ENCODE results near the gene TECPR1.

TECPR1 gene

DNA sequence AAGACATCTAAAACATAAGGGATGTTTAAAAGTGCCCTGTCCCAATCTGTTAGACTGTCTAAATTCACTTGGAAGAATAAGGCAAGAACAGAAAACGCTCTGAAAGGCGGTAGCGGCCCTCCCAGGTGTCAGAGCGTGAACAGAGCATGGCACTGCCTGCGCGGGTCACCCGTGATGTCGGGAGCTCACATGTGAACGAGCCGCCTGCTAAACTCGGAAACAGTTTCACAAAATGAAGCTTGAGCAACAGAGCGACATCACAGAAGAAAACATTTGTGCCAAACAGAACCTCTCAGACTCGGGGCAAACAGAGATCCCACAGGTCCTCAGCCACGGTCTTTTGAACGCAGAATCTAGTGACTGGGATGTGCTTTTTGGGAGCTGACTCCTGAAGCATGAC, 42.3 kb upstream of the TECPR1 start:
- FAIRE-seq (no peak), DNase-seq (ENCODE audit: insufficient read length, low spot score) (no peak)
- TF ChIP-seq, protein P1, sequence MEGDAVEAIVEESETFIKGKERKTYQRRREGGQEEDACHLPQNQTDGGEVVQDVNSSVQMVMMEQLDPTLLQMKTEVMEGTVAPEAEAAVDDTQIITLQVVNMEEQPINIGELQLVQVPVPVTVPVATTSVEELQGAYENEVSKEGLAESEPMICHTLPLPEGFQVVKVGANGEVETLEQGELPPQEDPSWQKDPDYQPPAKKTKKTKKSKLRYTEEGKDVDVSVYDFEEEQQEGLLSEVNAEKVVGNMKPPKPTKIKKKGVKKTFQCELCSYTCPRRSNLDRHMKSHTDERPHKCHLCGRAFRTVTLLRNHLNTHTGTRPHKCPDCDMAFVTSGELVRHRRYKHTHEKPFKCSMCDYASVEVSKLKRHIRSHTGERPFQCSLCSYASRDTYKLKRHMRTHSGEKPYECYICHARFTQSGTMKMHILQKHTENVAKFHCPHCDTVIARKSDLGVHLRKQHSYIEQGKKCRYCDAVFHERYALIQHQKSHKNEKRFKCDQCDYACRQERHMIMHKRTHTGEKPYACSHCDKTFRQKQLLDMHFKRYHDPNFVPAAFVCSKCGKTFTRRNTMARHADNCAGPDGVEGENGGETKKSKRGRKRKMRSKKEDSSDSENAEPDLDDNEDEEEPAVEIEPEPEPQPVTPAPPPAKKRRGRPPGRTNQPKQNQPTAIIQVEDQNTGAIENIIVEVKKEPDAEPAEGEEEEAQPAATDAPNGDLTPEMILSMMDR (IDR thresholded peaks at IDR 0.05; ENCODE audit: insufficient read depth, missing control alignments): no peak

DNA sequence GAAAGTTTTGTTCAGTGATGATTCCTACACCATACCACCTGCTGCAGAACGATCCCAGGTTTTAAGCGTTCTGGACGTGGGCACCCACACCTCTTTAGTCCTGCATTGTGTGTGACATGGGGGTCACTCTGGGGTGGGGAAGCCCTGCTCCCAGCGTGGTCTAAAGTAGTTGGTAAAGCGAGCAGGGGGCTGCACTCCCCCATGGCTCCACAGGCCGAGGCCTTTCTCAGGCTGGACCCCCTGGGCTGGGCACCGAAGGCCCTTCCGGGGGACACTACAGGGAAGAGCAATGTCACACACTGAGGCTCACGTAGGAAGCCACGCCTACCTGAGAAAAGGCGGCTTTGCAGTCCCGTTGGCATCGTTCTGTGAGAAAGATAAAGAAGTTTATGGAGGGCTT, 41.7 kb upstream of the TECPR1 start:
- TF ChIP-seq, protein P1 (IDR thresholded peaks at IDR 0.05; ENCODE audit: insufficient read depth, missing control alignments): no peak
- FAIRE-seq: no peak
- DNase-seq (ENCODE audit: insufficient read length, low spot score): no peak

- TF ChIP-seq, protein P1 (IDR thresholded peaks at IDR 0.05; ENCODE audit: insufficient read depth, missing control alignments): no peak
- DNase-seq (ENCODE audit: insufficient read length, low spot score) (no peak), FAIRE-seq (no peak)
Measured at GRCh38 chr7:98293265-98293664, 41.2 kb upstream of the TECPR1 start.

- FAIRE-seq (no peak), DNase-seq (ENCODE audit: insufficient read length, low spot score) (no peak)
- TF ChIP-seq, protein P1 (IDR thresholded peaks at IDR 0.05; ENCODE audit: insufficient read depth, missing control alignments): no peak
Measured at GRCh38 chr7:98291717-98292116, 39.7 kb upstream of the TECPR1 start.

- TF ChIP-seq, protein P1 (IDR thresholded peaks at IDR 0.05; ENCODE audit: insufficient read depth, missing control alignments): no peak
- no peak for DNase-seq (ENCODE audit: insufficient read length, low spot score)
Measured at GRCh38 chr7:98289333-98289875, 37.4 kb upstream of the TECPR1 start.

DNA sequence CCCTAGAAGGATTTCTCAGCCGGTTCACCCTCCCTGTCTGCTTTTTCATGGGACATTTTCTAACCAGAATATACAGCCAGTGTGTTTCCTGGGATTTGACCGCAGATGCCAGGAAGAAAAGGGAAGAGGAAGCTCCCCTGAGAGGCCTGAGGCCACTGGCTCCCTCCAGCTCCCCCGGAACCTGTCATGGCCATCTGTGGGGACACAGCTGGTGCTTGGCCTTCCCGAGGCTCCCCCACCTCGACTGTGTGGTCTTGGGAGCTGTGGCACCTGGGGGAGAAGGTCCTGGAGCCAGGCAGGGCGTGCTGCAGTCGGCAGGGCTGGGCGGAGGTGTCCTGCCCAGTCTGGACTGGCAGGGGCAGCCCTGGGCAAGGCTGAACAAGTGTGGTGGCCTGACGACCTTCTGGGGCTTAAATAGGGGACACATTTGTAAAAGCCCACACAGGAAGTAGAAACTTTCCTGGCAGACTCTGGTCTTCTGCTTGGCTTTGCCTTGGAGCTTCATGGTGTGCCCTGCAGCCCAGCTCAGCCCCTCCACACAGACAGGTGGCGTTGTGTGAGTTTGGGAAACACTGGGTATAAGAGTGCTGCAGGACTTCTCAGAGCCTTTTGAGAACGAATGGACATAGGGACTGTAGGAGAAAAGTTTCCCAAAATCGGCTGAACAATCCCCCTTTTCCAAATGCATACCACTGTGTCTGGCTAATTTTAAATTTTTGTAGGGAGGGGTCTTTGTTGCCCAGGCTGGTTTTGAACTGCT, 36.2 kb upstream of the TECPR1 start:
- no peak for DNase-seq (ENCODE audit: insufficient read length, low spot score)
- TF ChIP-seq, protein P1 (IDR thresholded peaks at IDR 0.05; ENCODE audit: insufficient read depth, missing control alignments): no peak
- no peak for FAIRE-seq

More at GRCh38 chr7:98289333-98289875, 37.4 kb upstream of the TECPR1 start:
- FAIRE-seq: no peak

DNA sequence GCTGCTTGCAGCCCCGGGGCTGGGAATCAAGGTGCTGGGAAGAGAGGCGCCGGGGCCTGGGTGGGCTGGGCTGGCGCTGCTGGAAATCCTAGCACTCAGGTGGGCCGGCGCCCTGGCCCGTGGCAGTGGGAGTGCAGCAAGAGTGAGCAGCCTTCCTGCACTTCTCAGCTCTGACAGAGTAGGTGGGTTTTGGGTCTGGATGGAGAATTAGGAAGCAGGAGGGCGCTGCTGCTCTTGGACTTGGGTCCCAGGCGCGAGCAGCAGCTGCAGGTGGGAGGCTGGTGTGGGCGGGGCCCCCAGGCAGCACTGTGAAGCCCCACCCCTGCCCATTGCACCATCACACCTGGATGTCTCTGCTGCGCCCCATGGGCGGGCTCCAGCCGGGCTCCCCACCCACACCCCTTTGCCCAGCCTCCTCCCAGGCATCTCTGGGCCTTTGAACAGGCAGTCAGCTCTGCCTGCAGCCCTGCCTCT, 35.5 kb upstream of the TECPR1 start:
- FAIRE-seq (no peak), DNase-seq (ENCODE audit: insufficient read length, low spot score) (no peak)
- TF ChIP-seq, protein P1 (IDR thresholded peaks at IDR 0.05; ENCODE audit: insufficient read depth, missing control alignments): no peak

All from D721Med (cell line).